Breast epithelium (tissue), 4 donors: Measurements from ENCODE around the gene COL6A2. TPM values are rescaled to one million over a fixed set of nuclear protein-coding genes. Genes with fewer than 3 reads are reported as not detected.

Experiments
- DNase-seq, 2 donors: peaks; one replicate each; pipeline ENCODE4 v3.0.0-alpha.2; 2019; ENCODE audit warnings: low spot score in 2 of 2
- H3K27ac ChIP-seq, 2 donors: fragments of 200-600 bp; sonication (generic) in 1 of 2; one replicate each; pipeline ENCODE4 v1.5.1; 2016 to 2019; ENCODE audit warnings: mild to moderate bottlenecking in 1 of 2
- H3K27me3 ChIP-seq, 2 donors: fragments of 200-600 bp; sonication (generic) in 1 of 2; one replicate each; pipeline versions ENCODE4 v1.5.1 to v1.6.0; 2017 to 2019; ENCODE audit warnings: control low read depth in 1 of 2, mild to moderate bottlenecking in 1 of 2
- H3K36me3 ChIP-seq: fragments of 200-600 bp; one replicate; pipeline ENCODE4 v1.5.1; 2019
- H3K4me1 ChIP-seq, 2 donors: fragments of 200-600 bp; sonication (generic); one replicate each; pipeline ENCODE4 v1.5.1; 2016 to 2019; ENCODE audit warnings: control low read depth in 1 of 2
- H3K4me3 ChIP-seq, 3 donors: fragments of 200-600 bp; sonication (generic); 1 replicate in 2 of 3; 2 replicates in 1 of 3; pipeline ENCODE4 v1.5.1; 2016 to 2019; ENCODE audit warnings: mild to moderate bottlenecking in 3 of 3, moderate library complexity in 2 of 3
- H3K9me3 ChIP-seq, 2 donors: fragments of 200-600 bp; sonication (generic) in 1 of 2; one replicate each; pipeline ENCODE4 v1.5.1; 2016 to 2019; ENCODE audit warnings: control low read depth in 1 of 2
- POLR2A ChIP-seq: fragments of 450-650 bp; IDR thresholded peaks from one replicate; pipeline ENCODE4 v1.6.1; 2016; ENCODE audit warnings: antibody characterized with exemption, mild to moderate bottlenecking, moderate library complexity
- POLR2AphosphoS5 ChIP-seq, 3 donors: sonication (generic); formaldehyde crosslinking; IDR thresholded peaks; one replicate each; pipeline ENCODE4 v1.6.1; 2017; ENCODE audit warnings: antibody characterized with exemption in 3 of 3
- intact Hi-C: fragments of 100-400 bp; cut with DNase I; formaldehyde crosslinking; loops from one replicate; pipeline ENCODE4 v1.15.1; 2023; ENCODE audit warnings: low total_unique reads
- total RNA-seq, 3 donors: library from RNA; depleted of rRNA; stranded (reverse); fragments of >200 nt; gene quantifications; one replicate each; pipeline ENCODE4 v1.1.0, GENCODE V29; 2016
- TF ChIP-seq, protein P1 (sequence below), 3 donors: fragments of 450-650 bp; IDR thresholded peaks; one replicate each; pipeline ENCODE4 v1.5.1; 2016 to 2017; ENCODE audit warnings: antibody characterized with exemption in 3 of 3, mild to moderate bottlenecking in 3 of 3, moderate library complexity in 3 of 3

The COL6A2 gene
- total RNA-seq, 3 donors from 2014 or later = 177 to 1,266 (median 418) TPM

DNA sequence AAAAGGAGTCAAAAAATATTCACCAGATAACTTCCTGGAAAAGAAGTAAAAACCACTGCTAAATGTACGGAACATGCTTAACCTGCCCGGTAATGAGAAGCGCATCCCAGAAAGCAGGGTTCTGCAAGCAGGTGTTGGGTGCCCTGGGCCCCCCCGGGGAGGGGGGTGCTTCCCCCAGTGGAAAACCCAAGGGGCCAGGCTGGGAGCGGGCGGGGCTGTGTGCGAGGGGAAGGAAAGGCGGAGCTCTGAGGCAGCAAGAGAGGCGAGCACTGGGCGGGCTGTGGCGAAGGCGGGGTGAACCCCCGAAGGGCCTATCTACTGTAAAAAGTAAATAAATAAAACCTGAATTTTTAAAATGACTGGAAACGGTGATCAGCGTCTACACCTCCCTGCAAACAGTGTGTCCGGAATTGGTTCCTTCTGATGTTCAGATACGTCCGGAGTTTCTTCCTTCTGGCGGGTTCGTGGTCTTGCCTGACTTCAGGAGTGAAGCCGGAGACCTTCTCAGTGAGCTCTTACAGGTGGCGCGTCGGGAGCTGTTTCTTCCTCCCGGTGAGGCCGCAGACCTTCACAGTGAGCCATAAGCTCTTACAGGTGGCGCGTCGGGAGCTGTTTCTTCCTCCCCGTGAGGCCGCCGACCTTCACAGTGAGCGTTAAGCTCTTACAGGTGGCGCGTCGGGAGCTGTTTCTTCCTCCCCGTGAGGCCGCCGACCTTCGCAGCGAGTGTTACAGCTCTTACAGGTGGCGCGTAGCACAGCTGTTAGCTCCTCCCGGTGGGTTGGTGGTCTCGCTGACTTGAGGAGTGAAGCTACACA lies 44.1 kb downstream of the COL6A2 start:
- DNase-seq = no peak
- H3K4me1 ChIP-seq = no peaks in the 10 kb centered on the region
- H3K27me3 ChIP-seq = no peaks in the 10 kb centered on the region
- H3K9me3 ChIP-seq = no peaks in the 10 kb centered on the region
- H3K27ac ChIP-seq = no peak overlapping the region
- TF ChIP-seq POLR2AphosphoS5 (IDR thresholded peaks at IDR 0.05) = no peak
- TF ChIP-seq, protein P1, sequence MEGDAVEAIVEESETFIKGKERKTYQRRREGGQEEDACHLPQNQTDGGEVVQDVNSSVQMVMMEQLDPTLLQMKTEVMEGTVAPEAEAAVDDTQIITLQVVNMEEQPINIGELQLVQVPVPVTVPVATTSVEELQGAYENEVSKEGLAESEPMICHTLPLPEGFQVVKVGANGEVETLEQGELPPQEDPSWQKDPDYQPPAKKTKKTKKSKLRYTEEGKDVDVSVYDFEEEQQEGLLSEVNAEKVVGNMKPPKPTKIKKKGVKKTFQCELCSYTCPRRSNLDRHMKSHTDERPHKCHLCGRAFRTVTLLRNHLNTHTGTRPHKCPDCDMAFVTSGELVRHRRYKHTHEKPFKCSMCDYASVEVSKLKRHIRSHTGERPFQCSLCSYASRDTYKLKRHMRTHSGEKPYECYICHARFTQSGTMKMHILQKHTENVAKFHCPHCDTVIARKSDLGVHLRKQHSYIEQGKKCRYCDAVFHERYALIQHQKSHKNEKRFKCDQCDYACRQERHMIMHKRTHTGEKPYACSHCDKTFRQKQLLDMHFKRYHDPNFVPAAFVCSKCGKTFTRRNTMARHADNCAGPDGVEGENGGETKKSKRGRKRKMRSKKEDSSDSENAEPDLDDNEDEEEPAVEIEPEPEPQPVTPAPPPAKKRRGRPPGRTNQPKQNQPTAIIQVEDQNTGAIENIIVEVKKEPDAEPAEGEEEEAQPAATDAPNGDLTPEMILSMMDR (IDR thresholded peaks at IDR 0.05) = no peak
- TF ChIP-seq POLR2A = no peak
- intact Hi-C loops = no loop called here
- no peaks in the 10 kb centered on the region for H3K36me3 ChIP-seq
- no peak overlapping the region for H3K4me3 ChIP-seq

DNA sequence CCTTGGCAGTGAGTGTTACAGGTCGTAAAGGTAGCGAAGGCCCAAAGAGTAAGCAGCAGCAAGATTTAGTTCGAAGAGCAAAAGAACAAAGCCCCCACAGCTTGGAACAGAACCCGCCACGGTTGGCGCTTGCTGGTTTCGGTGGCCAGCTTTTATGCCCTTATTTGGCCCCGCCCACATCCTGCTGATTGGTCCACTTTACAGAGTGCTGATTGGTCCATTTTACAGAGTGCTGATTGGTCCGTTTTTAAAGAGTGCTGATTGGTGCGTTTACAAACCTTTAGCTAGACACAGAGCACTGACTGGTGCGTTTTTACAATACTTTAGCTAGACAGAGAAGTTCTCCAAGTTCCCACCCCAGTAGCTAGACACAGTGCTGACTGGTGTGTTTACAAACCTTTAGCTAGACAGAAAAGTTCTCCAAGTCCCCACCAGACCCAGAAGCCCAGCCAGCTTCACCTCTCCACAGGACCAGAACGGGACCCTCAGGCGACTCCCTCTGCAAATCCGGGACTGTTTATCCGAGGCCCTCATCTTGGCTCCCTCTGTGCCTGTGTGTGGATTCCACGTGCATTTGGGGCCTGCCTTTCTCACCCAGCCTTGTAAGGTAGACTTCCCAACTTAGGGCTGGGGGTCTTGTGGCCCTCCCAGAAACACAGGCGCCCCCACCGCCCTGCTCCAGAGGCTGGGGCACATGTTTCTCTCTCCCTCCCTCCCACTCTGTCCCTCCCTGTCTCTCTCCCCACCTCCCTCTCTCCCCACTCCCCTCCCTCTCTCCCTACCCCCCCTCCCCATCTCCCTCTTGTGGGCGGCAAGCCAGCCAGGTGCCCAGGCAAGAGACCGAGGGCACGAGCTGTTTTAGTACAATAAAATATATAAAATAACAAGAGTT lies 44.9 kb downstream of the COL6A2 start:
- Histone ChIP-seq H3K36me3 (no peaks in the 10 kb centered on the region), H3K27me3 (no peaks in the 10 kb centered on the region), H3K4me1 (no peaks in the 10 kb centered on the region), H3K9me3 (no peaks in the 10 kb centered on the region), H3K27ac (no peak overlapping the region), H3K4me3 (no peak overlapping the region)
- TF ChIP-seq POLR2AphosphoS5 (IDR thresholded peaks at IDR 0.05) (no peak), POLR2A (no peak)
- TF ChIP-seq, protein P1 (IDR thresholded peaks at IDR 0.05) = no peak
- no peak for DNase-seq
- intact Hi-C loops = no loop called here

DNA sequence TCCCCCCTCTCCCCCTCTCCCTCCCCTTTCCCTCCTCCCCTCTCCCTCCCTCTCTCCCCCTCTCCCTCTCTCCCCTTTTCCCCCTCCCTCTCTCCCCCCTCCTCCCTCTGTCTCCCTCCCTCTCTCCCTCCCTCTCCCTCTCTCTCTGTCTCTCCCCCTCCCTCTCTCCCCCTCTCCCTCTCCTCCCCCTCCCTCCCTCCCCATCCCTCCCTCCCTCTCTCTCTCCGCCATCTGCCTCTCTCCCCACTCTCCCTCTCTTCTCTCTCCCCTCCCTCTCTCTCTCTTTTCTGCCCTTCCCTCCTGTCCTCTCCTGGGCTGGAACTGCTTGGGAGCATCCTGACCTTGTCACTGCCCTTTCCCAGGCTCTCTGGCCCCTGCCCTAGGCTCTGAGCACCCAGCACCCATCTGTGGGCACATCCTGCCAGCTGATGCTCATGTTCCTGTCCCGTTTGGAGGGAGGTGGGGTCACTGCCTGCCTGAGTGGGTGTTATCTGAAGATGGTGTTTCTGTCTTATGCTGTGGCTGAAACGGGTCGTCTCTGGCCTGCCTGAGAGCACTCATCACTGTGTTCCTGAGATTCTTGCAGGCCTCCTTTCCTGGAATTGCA lies 46.7 kb downstream of the COL6A2 start:
- H3K4me1 ChIP-seq = no peaks in the 10 kb centered on the region
- H3K9me3 ChIP-seq = no peaks in the 10 kb centered on the region
- no peak for TF ChIP-seq POLR2AphosphoS5 (IDR thresholded peaks at IDR 0.05)
- TF ChIP-seq, protein P1 (IDR thresholded peaks at IDR 0.05) = no peak
- TF ChIP-seq POLR2A = no peak
- no peaks in the 10 kb centered on the region for H3K27me3 ChIP-seq
- H3K27ac ChIP-seq = no peak overlapping the region
- intact Hi-C loops = no loop called here
- no peak overlapping the region for H3K4me3 ChIP-seq
- no peaks in the 10 kb centered on the region for H3K36me3 ChIP-seq
- DNase-seq = no peak

DNA sequence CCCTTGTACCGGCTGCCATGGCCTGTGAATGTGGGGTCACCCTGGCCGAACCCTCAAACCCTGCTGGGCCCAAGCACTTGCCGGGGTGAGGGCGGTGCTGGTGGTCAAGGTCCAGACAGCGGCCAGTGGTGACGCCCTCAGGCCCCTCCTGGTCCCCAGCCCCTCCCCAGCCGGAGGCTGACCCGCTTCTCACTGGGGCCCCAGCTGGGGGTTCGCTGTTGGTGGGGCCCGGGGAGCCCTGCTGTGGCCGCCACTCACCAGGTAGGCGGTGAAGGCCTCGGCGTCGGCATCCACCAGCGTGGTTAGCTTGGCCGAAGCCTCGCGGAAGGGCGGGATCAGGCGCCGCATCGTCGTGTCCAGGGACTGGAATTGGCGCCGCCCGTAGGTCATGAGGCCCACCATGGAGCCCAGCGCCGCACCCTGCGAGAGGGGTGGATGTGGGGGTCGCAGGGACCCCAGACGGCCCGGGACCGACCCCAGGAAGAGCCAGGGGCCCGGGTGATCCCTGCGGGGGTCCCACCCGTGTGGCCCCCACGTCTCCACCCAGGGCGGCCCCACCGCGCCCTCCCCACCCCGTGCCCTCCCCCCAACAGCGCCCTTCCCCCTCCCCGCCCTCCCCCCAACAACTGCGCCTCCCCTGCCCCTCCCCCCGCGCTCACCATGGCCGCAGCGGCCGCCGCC lies 47.4 kb downstream of the COL6A2 start:
- no peak for DNase-seq
- Histone ChIP-seq H3K9me3 (no peaks in the 10 kb centered on the region), H3K27ac (no peak overlapping the region), H3K4me3 (no peak overlapping the region), H3K36me3 (no peaks in the 10 kb centered on the region), H3K4me1 (no peaks in the 10 kb centered on the region), H3K27me3 (no peaks in the 10 kb centered on the region)
- TF ChIP-seq POLR2AphosphoS5 (IDR thresholded peaks at IDR 0.05) = no peak
- TF ChIP-seq, protein P1 (IDR thresholded peaks at IDR 0.05) = no peak
- TF ChIP-seq POLR2A = no peak
- intact Hi-C loops = no loop called here
